Head of caudate nucleus (tissue), 42 donors: Measurements from ENCODE around the gene DPY30.

Experiments
- DNase-seq, 42 donors: peaks; one replicate each; pipeline versions ENCODE4 v3.0.0 to v3.0.0-alpha.2; 2020 to 2021; ENCODE audit warnings: mixed read lengths in 7 of 42
- intact Hi-C: fragments of 100-400 bp; cut with DNase I; formaldehyde crosslinking; loops from one replicate; pipeline ENCODE4 v1.15.0; 2022

The DPY30 gene

GRCh38 chr2:32011485-32011960, 28.1 kb downstream of the DPY30 start:
- peak in 1 of 42 donors; percentile 29 for DNase-seq
- intact Hi-C loops, result loop anchor here (2.0 kb wide), 2 partner anchors 27 to 51 kb away; partner anchors contain the start of genes DPY30 and SPAST

- DNase-seq, result peak; percentile 80 to 97 (median 94)
- intact Hi-C loops, result loop anchor here (2.0 kb wide), 2 partner anchors 28 to 52 kb away; partner anchors contain the start of genes DPY30 and SPAST
These were observed 28.7 kb downstream of the DPY30 start, which contains the start of gene MEMO1 for GRCh38 chr2:32010670-32011484. TSS of gene MEMO1 (minus strand) at chr2:32011008. CDS start at chr2:32010247, 761 bp downstream.

GRCh38 chr2:32010280-32010669, 29.3 kb downstream of the DPY30 start:
- intact Hi-C loops, result loop anchor here (2.0 kb wide), 2 partner anchors 29 to 53 kb away; partner anchors contain the start of genes DPY30 and SPAST
- peak in 23 of 42 donors; percentile 21 to 80 (median 47) for DNase-seq

GRCh38 chr2:32009516-32010256, 29.9 kb downstream of the DPY30 start:
- peak in 37 of 42 donors; percentile 6 to 63 (median 32) for DNase-seq

GRCh38 chr2:32008805-32009515, 30.6 kb downstream of the DPY30 start:
- intact Hi-C loops, result no loop called here
- peak in 17 of 42 donors; percentile 11 to 58 (median 26) for DNase-seq

More at GRCh38 chr2:32009516-32010256, 29.9 kb downstream of the DPY30 start:
- intact Hi-C loops, result loop anchor here (2.0 kb wide), 2 partner anchors 29 to 53 kb away; partner anchors contain the start of genes DPY30 and SPAST

- intact Hi-C loops, result no loop called here
- DNase-seq, result no peak
These were observed 32.5 kb downstream of the DPY30 start for GRCh38 chr2:32007121-32007391.

- intact Hi-C loops, result no loop called here
- DNase-seq, result no peak
These were observed 34.1 kb downstream of the DPY30 start for GRCh38 chr2:32005371-32005976.

- no peak for DNase-seq
- intact Hi-C loops, result no loop called here
These were observed 35.8 kb downstream of the DPY30 start for GRCh38 chr2:32003791-32004190.

- no peak for DNase-seq
- intact Hi-C loops, result no loop called here
These were observed 37.2 kb downstream of the DPY30 start for GRCh38 chr2:32002406-32002805.

- no peak for DNase-seq
- intact Hi-C loops, result no loop called here
These were observed 40.2 kb downstream of the DPY30 start for GRCh38 chr2:31999438-31999837.

- intact Hi-C loops, result no loop called here
- DNase-seq, result no peak
These were observed 40.7 kb downstream of the DPY30 start for GRCh38 chr2:31998731-31999383.

- intact Hi-C loops, result no loop called here
- DNase-seq, result no peak
These were observed 42.0 kb downstream of the DPY30 start for GRCh38 chr2:31997653-31998052.

GRCh38 chr2:31996571-31997150, 42.9 kb downstream of the DPY30 start:
- no peak for DNase-seq
- intact Hi-C loops, result no loop called here

GRCh38 chr2:31992934-31993333, 46.7 kb downstream of the DPY30 start:
- DNase-seq, result no peak
- intact Hi-C loops, result no loop called here

GRCh38 chr2:31992025-31992579, 47.5 kb downstream of the DPY30 start:
- DNase-seq, result no peak
- intact Hi-C loops, result no loop called here

GRCh38 chr2:31989946-31990345, 49.7 kb downstream of the DPY30 start:
- intact Hi-C loops, result no loop called here
- no peak for DNase-seq

- intact Hi-C loops, result no loop called here
These were observed 52.0 kb downstream of the DPY30 start for GRCh38 chr2:31987454-31988220.

More at GRCh38 chr2:31987454-31988220, 52.0 kb downstream of the DPY30 start:
- DNase-seq, result no peak
